ENCODE data around the gene TSPAN4.

DNA sequence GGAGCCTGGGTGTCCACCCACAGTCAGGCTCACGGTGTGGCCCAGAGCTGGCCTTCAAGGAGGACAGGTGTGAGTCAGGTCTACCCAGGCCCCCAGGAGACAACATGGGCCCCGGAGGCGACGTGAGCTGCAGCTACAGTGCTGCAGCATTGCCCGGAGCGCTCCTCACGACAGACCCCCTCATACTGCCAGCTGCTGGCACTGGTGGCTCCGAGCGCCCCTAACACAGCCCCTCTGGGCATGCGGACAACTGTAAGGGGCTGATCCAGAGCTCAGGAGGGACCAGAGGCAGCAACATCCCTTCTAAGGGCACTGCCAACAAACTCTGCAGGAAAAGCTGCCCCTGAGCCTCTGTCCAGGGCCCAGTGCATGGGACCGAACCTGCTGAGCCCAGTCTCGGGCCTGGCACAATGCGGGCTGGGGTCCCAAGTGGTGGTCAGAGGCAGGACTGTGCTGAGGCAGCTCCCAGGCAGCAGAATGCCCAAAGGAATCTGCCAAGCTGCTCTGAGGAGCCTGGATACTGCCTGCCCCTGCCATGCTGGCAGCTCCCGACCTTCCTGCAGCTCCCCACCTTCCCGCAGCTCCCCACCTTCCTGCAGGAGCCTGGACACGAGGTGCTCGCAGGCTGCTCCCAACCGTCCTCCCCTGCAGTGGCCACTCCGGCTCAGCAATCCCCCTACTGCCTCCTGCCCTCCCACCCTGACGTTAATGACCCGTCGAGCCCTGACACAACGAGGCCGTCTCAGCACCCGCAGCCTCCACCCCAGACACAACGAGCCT, 52.9 kb downstream of the TSPAN4 start:
- TF ChIP-seq, protein P1, sequence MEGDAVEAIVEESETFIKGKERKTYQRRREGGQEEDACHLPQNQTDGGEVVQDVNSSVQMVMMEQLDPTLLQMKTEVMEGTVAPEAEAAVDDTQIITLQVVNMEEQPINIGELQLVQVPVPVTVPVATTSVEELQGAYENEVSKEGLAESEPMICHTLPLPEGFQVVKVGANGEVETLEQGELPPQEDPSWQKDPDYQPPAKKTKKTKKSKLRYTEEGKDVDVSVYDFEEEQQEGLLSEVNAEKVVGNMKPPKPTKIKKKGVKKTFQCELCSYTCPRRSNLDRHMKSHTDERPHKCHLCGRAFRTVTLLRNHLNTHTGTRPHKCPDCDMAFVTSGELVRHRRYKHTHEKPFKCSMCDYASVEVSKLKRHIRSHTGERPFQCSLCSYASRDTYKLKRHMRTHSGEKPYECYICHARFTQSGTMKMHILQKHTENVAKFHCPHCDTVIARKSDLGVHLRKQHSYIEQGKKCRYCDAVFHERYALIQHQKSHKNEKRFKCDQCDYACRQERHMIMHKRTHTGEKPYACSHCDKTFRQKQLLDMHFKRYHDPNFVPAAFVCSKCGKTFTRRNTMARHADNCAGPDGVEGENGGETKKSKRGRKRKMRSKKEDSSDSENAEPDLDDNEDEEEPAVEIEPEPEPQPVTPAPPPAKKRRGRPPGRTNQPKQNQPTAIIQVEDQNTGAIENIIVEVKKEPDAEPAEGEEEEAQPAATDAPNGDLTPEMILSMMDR (IDR thresholded peaks at IDR 0.05), result no peak
- no peak for TF ChIP-seq POLR2A (IDR thresholded peaks at IDR 0.05)

Data from heart left ventricle (tissue), 13 donors.